Measurements from ENCODE around the gene GLRX2.
"Not testable (repeated sequence)": the region's sequence is repeated elsewhere in the genome, so short reads cannot be mapped to it uniquely, and the experiment has no call there.

GLRX2 gene

GRCh38 chr1:193060406-193060805 lies 44.8 kb downstream of the GLRX2 start:
- DNase-seq: no peak

GRCh38 chr1:193060115-193060403 lies 45.2 kb downstream of the GLRX2 start:
- no peak for DNase-seq

DNA sequence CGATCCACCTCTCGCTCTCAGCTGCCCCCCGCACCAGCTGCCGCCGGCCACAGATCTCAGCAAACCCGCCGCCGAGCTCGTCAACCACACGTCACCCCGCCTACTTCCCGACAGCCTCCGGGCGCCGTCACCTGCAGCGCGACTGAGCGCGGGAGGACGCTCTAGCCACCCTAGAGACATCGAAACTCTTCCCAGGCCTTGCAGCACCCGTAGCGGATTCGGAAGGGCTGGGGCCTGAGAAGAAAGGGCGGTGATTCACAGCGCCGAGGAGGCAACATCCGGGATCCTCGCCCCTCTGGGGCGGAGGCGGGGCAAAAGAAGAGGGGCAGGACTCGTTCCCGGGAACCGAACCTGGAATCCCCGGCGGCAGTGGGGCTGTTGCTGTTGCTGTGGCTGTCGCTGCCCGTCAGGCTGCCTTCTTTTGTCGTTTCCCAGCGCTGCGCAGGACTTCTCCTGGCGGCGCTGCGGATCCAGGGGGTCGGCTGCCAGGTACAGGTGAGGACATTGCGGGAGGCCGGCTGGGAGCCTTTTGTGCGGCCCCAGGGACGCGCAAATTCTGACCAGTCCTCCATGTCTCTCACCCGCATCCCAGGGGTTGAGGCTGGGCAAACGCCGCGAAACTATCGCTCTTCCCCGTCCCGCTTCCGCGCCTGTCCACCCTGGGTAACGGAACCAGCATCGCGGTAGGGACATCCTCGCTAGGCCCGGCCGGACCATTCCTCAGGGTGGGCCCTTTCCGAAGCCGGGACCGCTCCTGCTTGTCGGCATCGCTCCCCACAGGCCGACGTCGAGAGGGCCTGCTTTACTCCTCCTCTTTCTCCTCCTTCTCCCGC lies 45.7 kb downstream of the GLRX2 start, which contains the start of the genes RO60 and UCHL5:
Gene RO60 (plus strand): TSS at position 331 of the 833 bp plus-strand sequence. CDS start 9,443 bp downstream, outside the sequence.
Gene UCHL5 (minus strand): TSS at position 79 of the 833 bp plus-strand sequence. CDS start 100 bp downstream, outside the sequence.
- peak; percentile 96 for DNase-seq

- DNase-seq: peak; percentile 42
Measured at GRCh38 chr1:193058529-193059281, 46.5 kb downstream of the GLRX2 start.

- no peak for DNase-seq
Measured at GRCh38 chr1:193054169-193054675, 51.0 kb downstream of the GLRX2 start.

GRCh38 chr1:193048913-193049312 lies 56.3 kb downstream of the GLRX2 start:
- not testable (repeated sequence) for DNase-seq
